Mucosa of descending colon (tissue), 3 donors: ENCODE measurements around the gene NOTO. TPM values are rescaled to one million over a fixed set of nuclear protein-coding genes. Genes with fewer than 3 reads are reported as not detected.

Experiments
- ATAC-seq: fragments of 200-7000 bp; cut with Tn5 transposase; one replicate; pipeline ENCODE4 v1.9.1; 2020; ENCODE audit warnings: mild to moderate bottlenecking, moderate library complexity
- DNase-seq, 3 donors: peaks; one replicate each; pipeline ENCODE4 v3.0.0-alpha.2; 2020
- H3K36me3 ChIP-seq: fragments of 200-600 bp; one replicate; pipeline ENCODE4 v1.8.0; 2021; ENCODE audit warnings: low read depth, mild to moderate bottlenecking
- H3K4me1 ChIP-seq: fragments of 200-600 bp; one replicate; pipeline ENCODE4 v1.8.0; 2021; ENCODE audit warnings: low read depth, mild to moderate bottlenecking
- H3K4me3 ChIP-seq: fragments of 200-600 bp; one replicate; pipeline ENCODE4 v1.8.0; 2021; ENCODE audit warnings: mild to moderate bottlenecking
- H3K9me3 ChIP-seq: fragments of 200-600 bp; one replicate; pipeline ENCODE4 v1.8.0; 2021; ENCODE audit warnings: mild to moderate bottlenecking
- CTCF ChIP-seq: fragments of 200-600 bp; IDR thresholded peaks from one replicate; pipeline ENCODE4 v1.8.0; 2022; ENCODE audit warnings: antibody characterized with exemption, mild to moderate bottlenecking
- intact Hi-C, 2 donors: fragments of 100-400 bp; cut with DNase I in 1 of 2; cut with micrococcal nuclease in 1 of 2; formaldehyde crosslinking; loops; one replicate each; pipeline versions ENCODE4 v1.11.0 to v1.11.1; 2022; cut with DNase I, micrococcal nuclease
- total RNA-seq, 3 donors: library from RNA; stranded (reverse); fragmentation: NEBNext Ultra II Directional in 2 of 3; extraction: Animal tissue kit (Norgen Biotek cat#: 25700) in 2 of 3; gene quantifications; one replicate each; pipeline versions ENCODE4 v1.2.1 to v1.2.4, GENCODE V29; 2021 to 2023
- donor health status: DM: no; HTN: no; CAD: no; lungs with moderate emphysema.
- donor health status: DM: no; HTN: no; CAD: no.
- donor health status: DM: no; HTN: yes; CAD: no.

The NOTO gene
- total RNA-seq, 3 donors from 2014 or later: not detected

- no peaks in the 10 kb centered on the region for H3K36me3 ChIP-seq
- DNase-seq (no peak), ATAC-seq (no peak)
- no peak overlapping the region for H3K4me3 ChIP-seq
- intact Hi-C loops: no loop called here
- TF ChIP-seq CTCF: no peak
- no peaks in the 10 kb centered on the region for H3K9me3 ChIP-seq
- no peaks in the 10 kb centered on the region for H3K4me1 ChIP-seq
These were observed 24.7 kb downstream of the NOTO start for GRCh38 chr2:73227086-73227485.

GRCh38 chr2:73228631-73229030 lies 26.3 kb downstream of the NOTO start:
- no peaks in the 10 kb centered on the region for H3K36me3 ChIP-seq
- H3K4me1 ChIP-seq: peaks cover 4% of the 10 kb centered on the region
- no peak for TF ChIP-seq CTCF
- ATAC-seq: no peak
- no peak overlapping the region for H3K4me3 ChIP-seq
- H3K9me3 ChIP-seq: no peaks in the 10 kb centered on the region
- intact Hi-C loops: no loop called here
- DNase-seq: no peak

GRCh38 chr2:73232403-73233153 lies 30.2 kb downstream of the NOTO start:
- H3K4me1 ChIP-seq: peaks cover 22% of the 10 kb centered on the region
- DNase-seq: peak; percentile 55 to 80 (median 78)
- TF ChIP-seq CTCF: no peak
- H3K4me3 ChIP-seq: peak overlapping the region; percentile 62
- peak; percentile 28 for ATAC-seq
- H3K36me3 ChIP-seq: no peaks in the 10 kb centered on the region
- H3K9me3 ChIP-seq: no peaks in the 10 kb centered on the region
- intact Hi-C loops: no loop called here

- Histone ChIP-seq H3K36me3 (no peaks in the 10 kb centered on the region), H3K4me3 (peak within 1 kb of the TSS; percentile 62), H3K4me1 (peaks cover 22% of the 10 kb centered on the region), H3K9me3 (no peaks in the 10 kb centered on the region)
- ATAC-seq: peak; percentile 91
- peak; percentile 97 to 99 (median 98) for DNase-seq
- intact Hi-C loops: no loop called here
- no peak for TF ChIP-seq CTCF
These were observed 31.0 kb downstream of the NOTO start, which contains the start of gene PRADC1 for GRCh38 chr2:73233154-73233931. Gene PRADC1 (minus strand): TSS chr2:73233239. CDS start chr2:73233160, 79 bp downstream.

- no peaks in the 10 kb centered on the region for H3K9me3 ChIP-seq
- H3K4me3 ChIP-seq: peak within 1 kb of the TSS; percentile 62
- no peak for TF ChIP-seq CTCF
- peak; percentile 88 to 94 (median 91) for DNase-seq
- intact Hi-C loops: no loop called here
- ATAC-seq: peak; percentile 85
- H3K36me3 ChIP-seq: no peaks in the 10 kb centered on the region
- H3K4me1 ChIP-seq: peaks cover 22% of the 10 kb centered on the region
These were observed 31.8 kb downstream of the NOTO start, which contains the start of gene CCT7 for GRCh38 chr2:73233932-73234832. Gene CCT7 (plus strand): TSS chr2:73234308. CDS start chr2:73234379, 71 bp downstream.
